ENCODE measurements around the gene USH1C.

USH1C gene

GRCh38 chr11:17498475-17498874, 45.7 kb downstream of the USH1C start:
- no peaks in the 10 kb centered on the region for H3K4me1 Mint-ChIP-seq (ENCODE audit: low read depth)
- no peak for DNase-seq
- no peak overlapping the region for H3K4me3 Mint-ChIP-seq
- H3K9me3 Mint-ChIP-seq, result no peaks in the 10 kb centered on the region
- H3K27me3 Mint-ChIP-seq, result no peaks in the 10 kb centered on the region
- no peaks in the 10 kb centered on the region for H3K36me3 Mint-ChIP-seq (ENCODE audit: low read depth)
- H3K27ac Mint-ChIP-seq, result no peak overlapping the region

GRCh38 chr11:17498058-17498457, 46.2 kb downstream of the USH1C start:
- Mint-ChIP-seq H3K4me3 (no peak overlapping the region), H3K36me3 (ENCODE audit: low read depth) (no peaks in the 10 kb centered on the region), H3K9me3 (no peaks in the 10 kb centered on the region), H3K27ac (no peak overlapping the region), H3K27me3 (no peaks in the 10 kb centered on the region), H3K4me1 (ENCODE audit: low read depth) (no peaks in the 10 kb centered on the region)
- no peak for DNase-seq

- H3K27me3 Mint-ChIP-seq, result no peaks in the 10 kb centered on the region
- no peak overlapping the region for H3K4me3 Mint-ChIP-seq
- H3K9me3 Mint-ChIP-seq, result no peaks in the 10 kb centered on the region
- no peak overlapping the region for H3K27ac Mint-ChIP-seq
- H3K36me3 Mint-ChIP-seq (ENCODE audit: low read depth), result no peaks in the 10 kb centered on the region
- no peak for DNase-seq
- H3K4me1 Mint-ChIP-seq (ENCODE audit: low read depth), result no peaks in the 10 kb centered on the region
These were observed 47.8 kb downstream of the USH1C start for GRCh38 chr11:17496406-17496805.

GRCh38 chr11:17494019-17494418, 50.2 kb downstream of the USH1C start:
- H3K4me1 Mint-ChIP-seq (ENCODE audit: low read depth), result no peaks in the 10 kb centered on the region
- peaks cover 4% of the 10 kb centered on the region for H3K27me3 Mint-ChIP-seq
- H3K36me3 Mint-ChIP-seq (ENCODE audit: low read depth), result no peaks in the 10 kb centered on the region
- no peak overlapping the region for H3K4me3 Mint-ChIP-seq
- DNase-seq, result no peak
- H3K27ac Mint-ChIP-seq, result no peak overlapping the region
- H3K9me3 Mint-ChIP-seq, result no peaks in the 10 kb centered on the region

DNA sequence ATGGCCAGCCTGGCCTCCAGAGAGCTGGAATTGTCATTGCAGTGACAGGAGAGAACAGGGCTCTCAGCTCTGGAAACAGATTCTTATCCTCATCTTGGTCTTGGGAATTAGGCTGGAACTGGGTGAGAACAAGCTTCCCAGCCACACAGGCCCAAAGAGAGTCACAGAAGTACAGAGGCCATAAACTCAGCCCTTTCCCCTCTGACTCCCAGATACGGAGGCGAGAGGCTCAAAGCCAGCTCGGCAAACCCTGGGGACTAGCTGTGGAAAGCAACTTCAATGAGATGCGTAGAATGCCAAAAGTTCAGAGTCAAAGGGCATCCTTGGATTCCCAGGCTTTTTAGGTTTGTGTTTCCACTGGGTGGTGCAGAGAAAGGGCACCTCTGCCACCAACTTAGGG, 53.3 kb downstream of the USH1C start:
- DNase-seq, result no peak
- Mint-ChIP-seq H3K9me3 (no peaks in the 10 kb centered on the region), H3K4me3 (no peak overlapping the region), H3K36me3 (ENCODE audit: low read depth) (no peaks in the 10 kb centered on the region), H3K27ac (no peak overlapping the region), H3K27me3 (peaks cover 7% of the 10 kb centered on the region), H3K4me1 (ENCODE audit: low read depth) (no peaks in the 10 kb centered on the region)

- Mint-ChIP-seq H3K27me3 (peaks cover 7% of the 10 kb centered on the region), H3K4me1 (ENCODE audit: low read depth) (no peaks in the 10 kb centered on the region), H3K27ac (no peak overlapping the region), H3K36me3 (ENCODE audit: low read depth) (no peaks in the 10 kb centered on the region), H3K9me3 (no peaks in the 10 kb centered on the region), H3K4me3 (no peak overlapping the region)
- no peak for DNase-seq
These were observed 54.0 kb downstream of the USH1C start for GRCh38 chr11:17490232-17490631.

- Mint-ChIP-seq H3K4me1 (ENCODE audit: low read depth) (no peaks in the 10 kb centered on the region), H3K36me3 (ENCODE audit: low read depth) (no peaks in the 10 kb centered on the region), H3K27me3 (peaks cover 7% of the 10 kb centered on the region), H3K9me3 (no peaks in the 10 kb centered on the region), H3K27ac (no peak overlapping the region), H3K4me3 (no peak overlapping the region)
- no peak for DNase-seq
These were observed 54.5 kb downstream of the USH1C start for GRCh38 chr11:17489751-17490150.

DNA sequence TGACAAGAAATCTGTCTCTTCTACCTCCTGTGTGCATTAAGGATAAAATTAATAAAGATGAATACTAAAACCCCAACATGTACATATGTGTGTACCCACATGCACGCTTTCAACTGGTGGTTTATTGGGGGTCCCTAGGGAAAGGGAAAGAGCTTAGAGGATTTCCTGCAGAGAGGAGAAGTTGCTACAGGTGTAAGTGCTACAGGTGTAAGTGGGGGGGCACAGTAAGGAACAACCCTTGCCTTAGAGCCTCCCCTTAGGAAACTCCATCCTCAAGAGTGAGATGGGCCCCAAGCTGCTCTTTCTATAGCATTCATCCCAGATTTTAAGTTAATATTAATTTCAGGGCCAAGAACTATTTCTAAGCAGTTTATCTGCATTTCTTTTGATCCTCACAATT, 55.7 kb downstream of the USH1C start:
- DNase-seq, result no peak
- Mint-ChIP-seq H3K9me3 (peaks cover 3% of the 10 kb centered on the region), H3K27me3 (peaks cover 8% of the 10 kb centered on the region), H3K27ac (no peak overlapping the region), H3K4me3 (no peak overlapping the region), H3K4me1 (ENCODE audit: low read depth) (no peaks in the 10 kb centered on the region), H3K36me3 (ENCODE audit: low read depth) (no peaks in the 10 kb centered on the region)

- peaks cover 5% of the 10 kb centered on the region for H3K9me3 Mint-ChIP-seq
- peaks cover 10% of the 10 kb centered on the region for H3K27me3 Mint-ChIP-seq
- H3K4me3 Mint-ChIP-seq, result no peak overlapping the region
- no peaks in the 10 kb centered on the region for H3K36me3 Mint-ChIP-seq (ENCODE audit: low read depth)
- no peak for DNase-seq
- H3K4me1 Mint-ChIP-seq (ENCODE audit: low read depth), result no peaks in the 10 kb centered on the region
- no peak overlapping the region for H3K27ac Mint-ChIP-seq
These were observed 57.6 kb downstream of the USH1C start for GRCh38 chr11:17486646-17487045.

DNA sequence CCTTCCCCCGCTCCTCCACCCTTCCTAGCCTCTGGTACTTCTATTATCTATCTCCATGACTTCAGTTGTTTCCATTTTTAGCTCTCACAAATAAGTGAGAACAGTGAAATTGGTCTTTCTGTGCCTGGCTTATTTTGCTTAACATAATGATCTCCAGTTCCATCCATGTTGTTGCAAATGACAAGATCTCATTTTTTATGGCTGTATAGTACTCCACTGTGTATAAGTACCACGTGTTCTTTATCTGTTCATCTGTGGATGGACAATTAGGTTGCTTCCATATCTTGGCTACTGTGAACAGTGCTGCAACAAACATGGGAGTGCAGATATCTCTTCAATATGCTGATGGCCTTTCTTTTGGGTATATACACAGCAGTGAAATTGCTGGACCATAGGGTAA, 60.7 kb downstream of the USH1C start:
- H3K27me3 Mint-ChIP-seq, result peaks cover 22% of the 10 kb centered on the region
- no peak overlapping the region for H3K27ac Mint-ChIP-seq
- H3K4me1 Mint-ChIP-seq (ENCODE audit: low read depth), result no peaks in the 10 kb centered on the region
- H3K9me3 Mint-ChIP-seq, result peaks cover 5% of the 10 kb centered on the region
- H3K36me3 Mint-ChIP-seq (ENCODE audit: low read depth), result no peaks in the 10 kb centered on the region
- no peak overlapping the region for H3K4me3 Mint-ChIP-seq
- DNase-seq, result no peak

DNA sequence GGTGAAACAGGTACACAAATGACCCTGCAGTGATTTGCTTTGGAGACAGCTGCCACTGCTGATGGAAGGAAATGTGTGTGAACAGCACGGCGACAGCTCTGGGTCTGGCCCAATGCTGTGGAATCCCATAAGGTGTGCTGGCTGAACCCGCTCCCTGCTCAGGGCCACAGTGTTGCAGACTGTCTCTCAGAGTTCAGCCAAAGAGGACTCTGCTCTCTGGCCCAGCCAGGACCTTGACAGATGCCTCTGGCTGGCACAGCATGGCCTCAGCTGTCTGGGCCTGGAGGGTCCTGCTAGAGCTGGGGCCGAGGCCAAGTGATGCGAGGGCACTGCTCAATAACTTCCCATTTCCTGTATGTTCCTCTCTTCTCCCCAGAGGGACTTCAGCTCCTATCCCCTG, 62.3 kb downstream of the USH1C start:
- Mint-ChIP-seq H3K27me3 (peaks cover 34% of the 10 kb centered on the region), H3K4me1 (ENCODE audit: low read depth) (no peaks in the 10 kb centered on the region), H3K4me3 (no peak overlapping the region), H3K36me3 (ENCODE audit: low read depth) (no peaks in the 10 kb centered on the region), H3K27ac (no peak overlapping the region), H3K9me3 (peaks cover 5% of the 10 kb centered on the region)
- DNase-seq, result no peak

- DNase-seq, result no peak
- Mint-ChIP-seq H3K27ac (no peak overlapping the region), H3K36me3 (ENCODE audit: low read depth) (no peaks in the 10 kb centered on the region), H3K4me1 (ENCODE audit: low read depth) (peaks cover 2% of the 10 kb centered on the region), H3K27me3 (peaks cover 55% of the 10 kb centered on the region), H3K9me3 (peaks cover 5% of the 10 kb centered on the region), H3K4me3 (no peak overlapping the region)
These were observed 64.7 kb downstream of the USH1C start for GRCh38 chr11:17479284-17480214.

- H3K27ac Mint-ChIP-seq, result no peak overlapping the region
- peaks cover 64% of the 10 kb centered on the region for H3K27me3 Mint-ChIP-seq
- H3K36me3 Mint-ChIP-seq (ENCODE audit: low read depth), result no peaks in the 10 kb centered on the region
- H3K9me3 Mint-ChIP-seq, result no peaks in the 10 kb centered on the region
- no peak for DNase-seq
- H3K4me1 Mint-ChIP-seq (ENCODE audit: low read depth), result peaks cover 2% of the 10 kb centered on the region
- no peak overlapping the region for H3K4me3 Mint-ChIP-seq
These were observed 66.1 kb downstream of the USH1C start for GRCh38 chr11:17478070-17478469.

DNA sequence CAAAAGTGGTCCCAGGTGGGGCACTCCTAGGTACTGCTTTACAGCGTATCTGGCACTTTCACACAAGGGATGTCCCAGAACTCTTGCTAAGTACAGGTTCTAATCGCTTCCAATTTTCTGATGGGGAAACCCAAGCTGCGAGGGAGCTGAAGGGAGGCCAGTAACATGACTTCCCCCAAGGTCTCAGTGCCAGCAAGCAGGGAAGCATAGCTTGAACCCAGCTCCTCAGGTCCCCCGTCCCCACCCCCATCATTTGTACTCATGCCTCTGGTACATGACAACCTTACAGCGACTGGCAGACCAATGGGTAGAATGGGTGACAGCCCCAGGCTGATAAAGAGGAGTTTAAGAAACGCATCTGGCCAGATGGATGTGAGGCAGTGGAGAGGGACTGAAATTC, 66.9 kb downstream of the USH1C start:
- peaks cover 2% of the 10 kb centered on the region for H3K4me1 Mint-ChIP-seq (ENCODE audit: low read depth)
- no peak for DNase-seq
- H3K27ac Mint-ChIP-seq, result no peak overlapping the region
- H3K9me3 Mint-ChIP-seq, result no peaks in the 10 kb centered on the region
- no peak overlapping the region for H3K4me3 Mint-ChIP-seq
- peaks cover 71% of the 10 kb centered on the region for H3K27me3 Mint-ChIP-seq
- no peaks in the 10 kb centered on the region for H3K36me3 Mint-ChIP-seq (ENCODE audit: low read depth)

- H3K27me3 Mint-ChIP-seq, result peaks cover 72% of the 10 kb centered on the region
- no peak overlapping the region for H3K4me3 Mint-ChIP-seq
- H3K4me1 Mint-ChIP-seq (ENCODE audit: low read depth), result peaks cover 2% of the 10 kb centered on the region
- no peak for DNase-seq
- H3K36me3 Mint-ChIP-seq (ENCODE audit: low read depth), result no peaks in the 10 kb centered on the region
- H3K9me3 Mint-ChIP-seq, result no peaks in the 10 kb centered on the region
- no peak overlapping the region for H3K27ac Mint-ChIP-seq
These were observed 67.2 kb downstream of the USH1C start for GRCh38 chr11:17477084-17477333.

All from activated T-cell treated with anti-CD3 and anti-CD28 coated beads, Interleukin-2, amount 50 U/mL, for 24 hours (primary cell).